Measurements from ENCODE around the gene SH2D4B.
"Not testable (repeated sequence)": the region's sequence is repeated elsewhere in the genome, so short reads cannot be mapped to it uniquely, and the experiment has no call there.

The SH2D4B gene

DNA sequence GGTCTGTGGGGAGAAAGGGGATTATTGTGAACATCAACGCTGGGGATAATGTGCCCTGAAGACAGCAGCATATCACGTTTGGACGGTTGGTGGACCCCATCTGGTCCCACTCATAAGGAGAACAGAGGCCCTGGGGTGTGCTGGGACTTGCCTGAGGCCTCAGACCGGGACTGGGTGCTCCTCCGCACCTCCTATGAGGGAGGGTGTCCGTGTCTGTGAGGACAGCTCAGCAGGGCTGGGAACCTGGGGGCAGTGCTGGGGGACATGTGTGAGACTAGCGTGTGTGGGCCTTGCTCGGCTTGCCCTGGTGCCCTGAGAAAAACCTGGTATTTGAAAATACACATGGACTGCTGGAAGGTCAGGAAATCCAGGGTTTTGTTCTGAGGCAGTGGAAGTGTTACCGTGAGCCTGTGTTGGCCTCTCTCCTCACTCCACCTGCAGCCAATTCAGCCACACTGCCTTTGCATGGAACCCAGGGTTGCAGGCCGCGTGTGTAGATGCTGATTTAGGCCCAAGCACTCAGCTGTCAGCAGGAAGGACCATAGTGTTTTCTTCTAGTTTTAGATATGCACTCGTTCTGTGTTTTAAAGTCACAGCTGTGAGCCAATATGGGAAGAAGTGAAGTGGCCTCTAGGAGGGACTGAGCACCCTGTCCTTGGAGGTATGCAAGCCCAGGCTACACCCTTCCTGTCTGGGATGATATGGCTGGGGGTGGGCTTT is 13.4 kb upstream of the SH2D4B start:
- DNase-seq (ENCODE audit: low read depth) = no peak

DNA sequence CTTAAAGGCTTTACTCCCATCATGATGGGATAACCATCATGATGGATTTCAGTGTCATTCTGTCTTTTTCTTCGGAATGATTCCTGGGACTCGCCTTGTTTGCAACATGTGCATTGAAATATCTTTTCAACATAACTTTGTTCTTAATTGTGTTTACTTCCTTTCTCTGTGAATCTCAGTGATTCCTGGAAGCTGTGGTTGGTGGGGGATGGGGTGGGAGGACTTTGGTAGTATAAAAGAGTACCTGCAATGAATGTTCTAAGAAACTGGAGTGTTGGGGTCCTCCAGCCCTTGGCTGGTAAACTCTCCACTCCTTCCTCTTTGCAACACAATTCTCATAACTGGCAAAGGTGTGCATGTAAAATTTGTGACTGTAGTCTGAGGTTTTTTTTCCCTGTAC is 11.5 kb upstream of the SH2D4B start:
- no peak for DNase-seq (ENCODE audit: low read depth)

DNA sequence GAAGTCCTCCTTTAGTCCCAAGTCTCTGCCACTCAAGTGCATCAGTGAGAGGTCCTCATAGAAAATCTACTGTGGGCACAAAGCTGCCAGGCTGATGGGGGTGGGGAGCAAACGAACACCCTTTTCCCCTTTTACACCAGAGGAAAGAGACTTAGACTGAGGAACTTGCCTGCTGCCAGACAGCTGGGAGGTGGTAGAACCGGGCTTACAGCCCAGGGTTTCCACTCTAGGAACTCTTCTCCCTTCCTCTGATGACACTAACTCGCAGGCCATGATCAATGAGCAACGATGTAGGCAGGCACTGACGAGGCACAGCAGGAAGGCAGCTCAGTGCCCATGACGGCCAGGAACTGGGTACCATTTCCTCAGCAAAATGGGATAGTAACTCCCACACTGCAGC is 11.0 kb upstream of the SH2D4B start:
- no peak for DNase-seq (ENCODE audit: low read depth)

DNA sequence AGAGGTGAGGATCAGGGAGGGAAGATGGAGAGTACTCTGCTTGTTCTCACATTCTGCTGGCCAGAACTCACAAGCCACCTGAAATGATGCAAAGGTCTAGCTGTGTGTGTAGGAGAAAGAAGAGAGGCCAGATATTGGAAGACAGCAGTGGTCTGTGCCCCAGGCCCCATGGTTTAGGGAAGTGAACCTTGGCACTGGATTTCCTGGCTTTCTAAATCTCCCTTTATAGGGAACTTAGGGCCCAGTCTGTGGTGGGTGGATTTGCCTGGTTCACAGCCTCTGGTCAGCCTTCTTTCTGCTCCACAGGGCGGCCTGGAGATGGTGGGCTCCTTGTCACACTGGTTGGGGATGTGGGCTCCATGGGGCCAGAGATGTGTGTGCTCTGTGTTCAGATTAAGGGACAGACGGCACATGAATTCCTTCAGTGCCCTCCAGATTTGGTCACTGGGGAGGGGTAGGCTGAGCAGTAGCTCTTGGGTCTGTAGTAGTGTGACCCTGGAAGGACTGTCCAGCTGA is 9.5 kb upstream of the SH2D4B start:
- DNase-seq (ENCODE audit: low read depth) = no peak

DNA sequence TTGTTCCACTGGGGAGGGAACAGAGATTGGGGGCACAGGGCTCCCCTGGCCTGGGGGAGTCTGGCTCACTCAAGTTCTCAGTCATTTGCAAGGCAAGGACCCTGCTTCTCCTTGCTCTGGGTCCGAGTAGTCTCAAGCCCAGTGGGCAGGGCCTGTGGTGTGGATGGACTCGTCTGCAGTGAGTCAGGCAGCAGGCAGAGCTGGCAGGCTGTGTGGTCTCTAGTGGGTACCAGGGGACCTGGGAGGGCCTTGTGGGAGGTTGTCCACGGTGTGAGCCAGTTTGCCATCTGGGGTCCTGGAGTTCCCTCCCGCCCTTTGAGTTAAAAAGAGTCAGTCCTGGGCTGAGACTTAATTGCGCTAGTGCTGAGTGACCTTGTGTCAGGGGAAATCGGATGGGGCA is 8.8 kb upstream of the SH2D4B start:
- no peak for DNase-seq (ENCODE audit: low read depth)

DNA sequence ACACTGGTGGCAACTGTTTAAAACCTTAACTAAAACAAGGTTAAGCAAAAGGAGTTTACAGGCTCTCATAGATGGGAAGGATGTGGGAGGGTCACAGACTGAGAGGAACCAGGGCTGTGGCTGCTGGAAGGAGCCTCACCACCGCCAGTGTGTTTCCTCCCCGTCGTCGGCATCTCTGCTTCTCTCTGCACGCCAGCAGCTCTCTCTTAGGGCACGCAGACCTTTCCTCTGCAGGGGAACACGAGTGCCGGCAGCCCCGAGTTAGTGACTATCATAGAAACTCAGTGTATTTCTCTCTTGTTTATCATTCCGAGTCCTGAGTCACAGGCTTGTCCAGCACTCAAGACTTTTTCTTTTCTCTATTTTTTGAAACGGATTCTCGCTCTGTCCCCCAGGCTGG is 8.1 kb upstream of the SH2D4B start:
- DNase-seq (ENCODE audit: low read depth) = no peak

DNA sequence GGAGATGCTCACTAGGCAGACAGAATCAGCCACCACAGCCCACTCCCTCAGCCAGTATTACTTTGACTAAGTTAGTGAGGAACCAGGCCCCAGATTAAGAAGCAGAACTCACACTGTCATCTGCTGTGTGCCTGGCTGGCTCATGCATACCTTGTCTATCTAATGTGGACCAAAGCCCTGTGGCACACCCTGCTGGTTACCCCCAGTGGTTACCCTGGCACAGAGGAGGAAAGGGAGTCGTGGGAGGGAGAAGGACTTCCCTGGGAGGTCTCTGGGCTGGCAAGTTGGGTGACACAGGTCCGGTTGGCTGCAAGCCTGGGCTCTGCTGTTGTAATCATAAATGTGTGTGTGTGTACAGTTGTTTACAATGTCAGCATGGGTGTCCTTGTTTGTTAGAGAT is 7.5 kb upstream of the SH2D4B start:
- peak; percentile 24 for DNase-seq (ENCODE audit: low read depth)

DNA sequence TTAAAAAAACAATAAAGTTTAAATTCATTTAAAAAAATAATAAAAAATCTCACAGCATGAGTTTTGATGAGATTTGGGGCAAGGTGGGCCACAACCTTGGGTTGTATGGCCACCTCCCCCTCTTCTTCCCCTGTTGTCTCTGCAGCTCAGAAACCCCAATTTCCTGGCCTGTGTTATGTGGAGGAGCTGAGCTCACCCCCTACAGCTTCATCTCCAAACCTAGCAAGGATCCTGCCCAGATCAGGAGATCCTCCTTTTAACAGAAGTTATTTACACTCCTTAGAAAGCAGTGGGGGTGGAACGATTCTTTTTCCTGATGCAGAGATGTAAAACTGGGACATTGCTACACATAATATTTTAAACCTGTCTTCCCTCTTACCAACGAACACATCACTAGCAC is 6.9 kb upstream of the SH2D4B start:
- no peak for DNase-seq (ENCODE audit: low read depth)

DNA sequence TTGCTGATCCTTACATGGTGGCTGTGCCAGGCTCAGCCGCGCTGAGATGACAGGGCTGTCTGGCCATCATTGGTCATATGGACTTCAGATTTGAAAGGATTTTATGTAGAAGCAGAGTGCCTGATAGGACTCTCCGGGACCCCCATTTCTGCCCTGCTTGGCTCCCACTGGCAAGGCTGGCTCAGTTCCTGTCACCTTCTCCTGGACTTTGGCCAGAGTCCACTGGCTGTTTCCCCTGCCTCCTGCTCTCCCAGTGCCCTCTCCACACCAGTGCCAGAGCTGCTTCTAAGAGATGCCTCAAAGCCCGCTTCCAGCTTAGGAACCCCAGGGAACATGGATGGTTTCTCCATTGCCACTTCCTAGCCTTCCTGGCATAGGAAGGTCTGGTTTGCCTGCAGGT is 5.1 kb upstream of the SH2D4B start:
- no peak for DNase-seq (ENCODE audit: low read depth)

DNA sequence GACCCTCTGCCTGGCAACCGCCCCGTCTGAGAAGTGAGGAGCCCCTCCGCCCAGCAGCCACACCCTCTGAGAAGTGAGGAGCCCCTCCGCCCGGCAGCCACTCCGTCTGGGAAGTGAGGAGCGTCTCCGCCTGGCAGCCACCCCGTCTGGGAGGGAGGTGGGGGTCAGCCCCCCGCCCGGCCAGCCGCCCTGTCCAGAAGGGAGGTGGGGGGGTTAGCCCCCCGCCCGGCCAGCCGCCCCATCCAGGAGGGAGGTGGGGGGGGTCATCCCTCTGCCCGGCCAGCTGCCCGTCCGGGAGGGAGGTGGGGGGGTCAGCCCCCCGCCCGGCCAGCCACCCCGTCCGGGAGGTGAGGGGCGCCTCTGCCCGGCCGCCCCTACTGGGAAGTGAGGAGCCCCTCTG is 3.6 kb upstream of the SH2D4B start:
- not testable (repeated sequence) for DNase-seq (ENCODE audit: low read depth)

DNA sequence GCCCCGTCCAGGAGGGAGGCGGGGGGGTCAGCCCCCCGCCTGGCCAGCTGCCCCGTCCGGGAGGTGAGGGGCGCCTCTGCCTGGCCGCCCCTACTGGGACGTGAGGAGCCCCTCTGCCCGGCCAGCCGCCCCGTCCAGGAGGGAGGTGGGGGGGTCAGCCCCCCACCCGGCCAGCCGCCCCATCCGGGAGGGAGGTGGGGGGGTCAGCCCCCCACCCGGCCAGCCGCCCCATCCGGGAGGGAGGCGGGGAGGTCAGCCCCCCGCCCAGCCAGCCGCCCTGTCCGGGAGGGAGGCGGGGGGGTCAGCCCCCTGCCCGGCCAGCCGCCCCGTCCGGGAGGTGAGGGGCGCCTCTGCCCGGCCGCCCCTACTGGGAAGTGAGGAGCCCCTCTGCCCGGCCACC is 3.1 kb upstream of the SH2D4B start:
- DNase-seq (ENCODE audit: low read depth) = not testable (repeated sequence)

DNA sequence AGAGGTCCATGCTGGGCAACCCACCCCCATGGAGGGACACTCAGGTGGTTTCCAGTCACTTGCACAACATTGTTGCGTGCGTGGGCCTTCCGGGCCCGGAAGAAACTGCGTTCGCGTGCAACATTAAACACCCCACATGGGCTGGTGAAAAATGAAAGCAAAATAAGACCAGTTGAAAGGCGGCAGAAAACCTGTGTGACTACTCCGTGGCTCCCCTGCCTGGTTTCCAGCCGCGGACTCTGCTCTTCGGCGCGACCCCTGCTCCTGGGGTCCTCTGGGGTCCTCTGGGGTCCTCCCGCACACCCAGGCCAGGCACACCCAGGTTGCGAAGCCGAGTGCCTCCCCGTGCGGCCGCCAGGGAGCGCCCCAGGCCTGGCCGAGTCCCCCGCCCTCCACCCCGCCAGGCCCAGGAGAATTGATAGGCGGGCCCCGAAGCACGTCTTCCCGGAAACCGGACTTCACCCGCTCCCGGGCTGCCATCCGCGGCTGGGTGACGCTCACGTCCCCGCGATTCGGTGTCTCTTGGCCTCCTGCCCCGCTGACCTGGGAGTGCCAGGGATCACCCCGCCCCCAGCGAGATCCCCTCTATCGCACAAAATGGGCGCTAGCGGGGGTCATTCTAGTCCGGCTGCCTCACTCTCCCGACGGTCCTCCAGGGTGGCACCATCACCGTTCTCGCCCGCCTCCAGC is 1.9 kb upstream of the SH2D4B start:
- no peak for DNase-seq (ENCODE audit: low read depth)

DNA sequence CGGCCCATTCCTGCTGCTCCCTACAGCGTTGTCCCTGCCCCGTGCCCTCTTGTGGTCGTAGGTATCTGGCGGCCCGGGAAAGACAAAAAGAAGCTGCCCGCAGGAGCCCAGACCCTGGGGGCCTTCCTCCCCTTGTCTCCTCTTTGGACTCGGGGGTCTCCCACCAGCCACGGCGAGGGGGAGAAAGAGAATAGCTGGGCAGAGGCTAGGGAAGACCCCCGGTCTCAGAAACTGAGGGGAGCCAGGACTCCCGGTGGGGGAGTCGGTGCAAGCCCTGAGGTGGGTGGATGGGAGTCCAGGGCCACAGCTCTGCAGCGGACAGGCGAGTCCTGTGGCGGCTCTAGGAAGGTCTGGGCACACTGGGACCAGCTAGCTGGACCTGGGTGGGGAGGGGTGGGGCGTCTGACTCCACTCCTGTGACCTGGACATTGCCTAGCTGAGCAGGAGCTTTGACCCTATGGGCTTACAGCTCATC is 1.3 kb upstream of the SH2D4B start:
- DNase-seq (ENCODE audit: low read depth) = no peak

DNA sequence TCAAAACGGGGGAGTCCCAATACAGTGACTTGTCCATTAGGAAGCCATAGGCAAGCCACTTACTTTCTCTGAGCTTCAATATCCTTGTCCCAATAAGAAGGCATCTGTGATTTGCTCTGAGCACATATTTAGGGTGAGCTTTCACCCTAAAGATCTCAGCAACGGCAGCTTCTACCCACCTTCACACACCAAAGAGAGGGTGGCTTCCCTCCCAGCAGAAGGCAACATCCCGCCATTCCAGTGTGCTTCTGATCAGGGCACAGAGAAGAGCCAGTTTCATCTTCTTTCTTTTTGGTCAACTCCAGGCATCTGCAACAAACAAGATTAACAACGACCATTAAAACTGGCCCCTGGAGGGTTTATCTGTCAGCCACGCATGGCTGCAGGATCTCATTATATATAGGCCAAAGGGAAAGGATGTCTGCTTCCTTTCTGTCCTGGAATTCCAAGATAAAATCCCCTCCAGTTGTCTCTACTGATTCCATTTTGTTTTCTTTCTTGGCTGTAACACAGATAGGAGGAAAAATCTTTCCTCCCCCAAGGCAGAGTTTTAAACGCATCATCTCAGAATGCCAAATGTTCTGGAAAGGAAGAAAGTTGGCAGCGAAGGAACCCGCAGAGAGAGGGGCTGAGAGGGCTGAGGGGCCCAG is 491 bp upstream of the SH2D4B start:
- DNase-seq (ENCODE audit: low read depth) = no peak

DNA sequence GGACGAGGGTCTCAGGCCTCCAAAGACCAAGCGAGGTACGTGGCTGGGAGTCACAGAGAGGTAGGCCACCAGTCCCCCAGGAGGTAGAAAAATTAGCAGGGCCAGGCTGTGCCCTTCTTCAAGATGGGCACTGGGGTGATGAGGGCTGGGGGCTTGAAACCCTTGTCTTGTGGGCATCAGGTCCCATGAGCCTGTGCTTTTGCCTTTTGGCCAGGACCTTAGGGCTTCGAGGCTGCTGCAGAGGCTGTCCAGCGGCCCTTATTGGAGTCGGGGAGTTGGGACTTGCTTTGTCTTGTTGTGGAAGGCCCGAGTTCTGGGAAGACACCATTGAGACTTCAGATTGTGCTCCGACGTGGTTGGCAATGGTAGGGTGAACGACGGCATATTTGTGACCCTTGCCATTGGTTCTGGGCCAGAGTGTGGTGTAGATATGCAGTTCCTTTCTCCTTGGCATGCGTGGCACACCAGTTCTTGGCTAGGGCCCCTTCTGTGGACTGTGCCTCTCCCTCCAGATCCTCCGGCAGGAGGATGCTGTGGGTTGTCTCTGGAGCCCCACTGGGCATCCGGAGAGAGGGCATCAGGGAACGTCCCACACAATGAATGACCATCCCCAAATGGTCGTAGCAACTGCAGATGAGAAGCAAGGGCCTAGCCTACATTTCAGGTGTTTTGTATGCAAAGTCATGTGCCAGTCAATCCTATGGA is 931 bp downstream of the SH2D4B start:
- no peak for DNase-seq (ENCODE audit: low read depth)

DNA sequence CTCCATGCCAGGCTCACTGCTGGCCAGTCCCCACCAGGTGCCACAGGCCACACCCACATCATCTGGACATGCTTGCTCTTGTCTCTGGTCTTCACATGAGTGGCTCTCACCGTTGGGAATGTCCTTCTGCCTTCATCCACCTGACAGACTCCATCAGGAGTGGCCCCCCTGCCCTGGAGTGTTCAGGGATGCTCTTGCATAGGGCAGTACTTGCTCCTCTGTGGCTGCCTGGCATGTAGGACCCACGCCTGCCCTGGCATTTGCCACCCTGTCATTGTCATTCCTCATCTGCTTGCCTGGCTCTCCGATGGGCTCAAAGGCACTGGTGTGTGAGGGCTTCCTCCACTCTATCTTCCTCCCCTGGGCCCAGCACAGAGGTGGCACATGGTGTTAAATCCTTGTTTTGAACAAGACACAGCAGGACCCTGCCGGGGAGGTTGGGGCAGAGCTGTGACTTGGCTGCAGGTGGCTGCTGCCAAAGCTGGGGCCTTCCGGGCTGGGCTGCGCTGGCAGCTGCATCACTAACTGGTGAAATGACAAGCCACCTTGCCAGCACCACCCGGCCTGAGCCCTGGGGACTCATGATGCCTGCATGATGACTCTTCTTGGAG is 1.8 kb downstream of the SH2D4B start:
- DNase-seq (ENCODE audit: low read depth) = no peak

DNA sequence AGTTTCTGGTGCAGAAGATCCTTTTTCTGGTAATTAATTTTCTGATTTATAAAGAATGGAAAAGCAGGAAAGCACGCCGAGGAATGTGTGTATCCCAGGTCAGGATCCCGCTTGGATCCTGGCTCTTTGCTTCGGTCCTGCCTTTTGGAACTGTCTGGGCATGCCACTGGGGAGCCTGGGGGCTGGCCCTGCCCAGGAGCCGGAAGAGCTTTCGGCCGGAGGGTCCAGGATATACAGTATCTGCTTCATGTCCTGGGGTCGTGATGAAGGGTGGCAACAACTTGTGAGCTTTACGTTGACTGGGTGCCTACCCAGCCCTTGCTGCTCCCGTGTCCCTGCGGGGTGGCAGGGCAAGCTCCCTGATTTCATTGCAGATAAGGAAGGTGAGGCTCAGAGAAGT is 2.4 kb downstream of the SH2D4B start:
- no peak for DNase-seq (ENCODE audit: low read depth)

DNA sequence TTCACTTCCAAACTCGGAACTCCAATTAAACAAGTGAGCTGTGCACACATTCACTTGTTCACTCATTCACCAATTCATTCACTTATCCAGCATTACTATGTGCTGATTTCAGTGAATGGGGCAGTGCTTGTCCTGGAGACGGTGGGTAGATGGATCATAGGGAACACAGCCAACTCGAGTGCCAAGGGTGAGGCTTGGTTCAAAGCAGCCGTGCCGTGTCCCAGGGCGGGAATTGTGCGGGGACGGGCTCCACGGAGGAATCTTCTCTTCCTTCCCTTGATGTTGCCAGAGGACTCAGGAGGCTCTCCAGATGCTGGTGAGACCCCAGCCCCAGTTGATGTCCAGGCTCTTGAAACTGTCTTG is 2.9 kb downstream of the SH2D4B start:
- no peak for DNase-seq (ENCODE audit: low read depth)

DNA sequence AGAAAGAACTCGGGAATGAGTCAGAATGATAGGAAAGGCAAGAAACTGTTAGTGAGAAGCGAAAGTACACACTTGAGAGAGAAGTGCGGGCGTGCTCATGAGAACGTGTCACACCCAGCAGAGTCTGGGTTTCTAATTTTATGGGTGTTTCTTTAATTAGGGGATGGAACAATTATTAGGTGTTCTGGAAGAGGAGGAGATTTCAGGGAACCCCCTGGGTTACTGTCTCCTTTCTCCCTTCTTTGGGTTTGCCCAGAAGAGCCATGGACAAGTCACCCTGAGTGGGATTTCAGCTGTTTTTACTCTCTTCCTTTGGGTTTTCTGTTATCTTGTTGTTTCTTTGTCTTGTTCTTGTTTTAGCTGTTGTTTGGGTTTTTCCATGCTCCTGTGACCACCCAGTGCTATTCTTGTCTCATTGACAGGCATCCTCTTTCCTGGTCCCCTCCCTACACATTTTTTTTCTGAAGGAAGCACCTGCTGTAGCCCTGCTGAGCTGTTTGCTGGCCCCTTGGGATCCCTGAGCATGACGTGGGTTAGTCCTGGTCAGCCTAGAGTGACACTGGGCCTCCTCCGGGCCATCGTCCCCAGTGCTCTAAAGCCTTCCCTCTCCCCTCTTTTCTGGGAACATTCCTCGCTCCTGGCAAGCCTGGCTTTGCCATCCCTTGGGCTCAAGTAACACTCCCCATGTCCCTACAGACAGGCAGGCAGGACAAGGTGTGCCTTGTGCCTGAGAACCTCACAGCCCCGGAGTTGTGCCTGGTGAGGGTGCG is 3.5 kb downstream of the SH2D4B start:
- no peak for DNase-seq (ENCODE audit: low read depth)

DNA sequence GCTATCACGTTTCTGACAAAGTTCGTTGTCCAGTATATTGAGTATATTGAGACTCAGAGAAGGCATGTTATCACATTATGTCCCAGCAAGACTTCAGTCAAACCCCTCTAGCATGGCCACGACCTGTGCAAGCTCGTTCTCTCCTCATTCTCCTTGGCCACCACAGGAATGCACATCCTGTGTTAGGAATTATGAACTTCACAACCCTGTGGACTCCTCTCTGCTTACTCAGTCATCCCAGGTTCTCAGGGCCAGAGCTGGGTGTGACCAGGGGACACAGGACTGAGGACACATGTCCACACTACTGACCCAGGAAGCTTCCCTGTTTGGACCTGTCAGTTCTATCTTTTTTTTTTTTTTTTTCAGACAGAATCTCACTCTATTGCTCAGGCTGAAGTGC is 4.4 kb downstream of the SH2D4B start:
- DNase-seq (ENCODE audit: low read depth) = peak; percentile 45

DNA sequence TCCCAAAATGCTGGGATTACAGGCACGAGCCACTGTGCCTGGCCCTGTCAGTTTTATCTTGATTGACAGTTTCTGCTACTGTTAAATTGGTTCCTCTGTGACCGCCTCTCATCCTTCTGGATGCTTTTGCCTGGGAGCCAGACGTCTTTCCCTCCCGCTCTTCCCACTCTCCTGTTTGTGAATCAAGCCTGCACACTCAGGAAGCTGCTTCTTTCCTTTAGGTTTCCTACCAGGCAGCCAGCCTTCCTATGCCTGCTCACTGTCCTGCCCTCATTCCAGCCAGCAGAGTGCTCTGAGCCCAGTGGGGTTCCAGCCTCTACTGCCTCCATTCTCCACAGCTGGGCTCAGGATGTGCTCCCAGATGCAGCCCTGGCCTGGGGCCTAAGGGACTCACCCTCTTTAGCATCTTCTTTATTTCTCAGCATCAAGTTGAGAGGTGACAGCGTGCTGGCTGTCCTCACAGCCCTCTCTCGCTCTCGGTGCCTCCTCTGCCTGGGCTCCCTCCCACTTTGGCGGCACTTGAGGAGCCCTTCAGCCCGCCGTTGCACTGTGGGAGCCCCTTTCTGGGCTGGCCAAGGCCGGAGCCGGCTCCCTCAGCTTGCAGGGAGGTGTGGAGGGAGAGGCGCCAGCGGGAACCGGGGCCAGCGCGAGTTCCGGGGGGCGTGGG is 5.1 kb downstream of the SH2D4B start:
- DNase-seq (ENCODE audit: low read depth) = no peak

All from iris pigment epithelial cell (primary cell).